ENCODE data around the gene SZT2. TPM values are rescaled to one million over a fixed set of nuclear protein-coding genes. Genes with fewer than 3 reads are reported as not detected.
"Not testable (repeated sequence)": the region's sequence is repeated elsewhere in the genome, so short reads cannot be mapped to it uniquely, and the experiment has no call there.

The SZT2 gene
- total RNA-seq, 1 experiment from 2014 or later, result 10.9 TPM

DNA sequence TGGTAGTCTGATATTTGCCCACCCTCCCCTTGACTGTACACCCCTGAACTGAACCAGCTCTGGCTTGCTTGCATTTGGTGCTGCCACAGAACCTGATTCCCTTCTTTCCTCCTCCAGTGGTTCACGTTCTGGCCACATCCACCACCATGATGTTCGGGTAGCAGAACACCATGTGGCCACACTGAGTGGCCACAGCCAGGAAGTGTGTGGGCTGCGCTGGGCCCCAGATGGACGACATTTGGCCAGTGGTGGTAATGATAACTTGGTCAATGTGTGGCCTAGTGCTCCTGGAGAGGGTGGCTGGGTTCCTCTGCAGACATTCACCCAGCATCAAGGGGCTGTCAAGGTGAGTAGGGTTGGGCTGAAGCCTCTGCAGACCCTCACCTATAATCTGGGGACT is 29.1 kb upstream of the SZT2 start:
- peak; percentile 49 for DNase-seq (ENCODE audit: low read depth)

GRCh38 chr1:43363283-43363934 is 26.3 kb upstream of the SZT2 start:
- DNase-seq (ENCODE audit: low read depth), result peak; percentile 41

- no peak for DNase-seq (ENCODE audit: low read depth)
These were observed 25.7 kb upstream of the SZT2 start for GRCh38 chr1:43363935-43364525.

- DNase-seq (ENCODE audit: low read depth), result no peak
These were observed 24.0 kb upstream of the SZT2 start for GRCh38 chr1:43365678-43366077.

DNA sequence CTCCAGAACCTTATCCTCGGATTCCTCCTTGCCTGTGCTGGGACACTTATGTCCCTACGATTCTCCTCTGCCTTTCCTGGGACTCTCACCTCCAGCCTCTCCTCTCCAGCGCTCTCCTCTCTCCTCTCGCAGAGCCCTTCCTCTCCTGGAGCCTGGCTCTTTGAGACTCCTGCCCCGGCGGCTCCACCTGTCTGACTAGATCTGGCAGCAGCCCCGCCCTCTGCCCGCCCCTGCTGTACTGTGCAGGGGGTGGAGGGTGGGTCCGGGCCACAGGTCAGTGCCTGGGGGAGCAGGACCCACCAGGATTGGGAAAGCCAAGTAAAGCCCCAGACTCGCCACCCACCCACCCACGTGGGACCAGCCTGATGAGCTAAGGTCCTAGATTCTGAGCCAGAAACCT is 23.5 kb upstream of the SZT2 start:
- no peak for DNase-seq (ENCODE audit: low read depth)

GRCh38 chr1:43366601-43367025 is 23.1 kb upstream of the SZT2 start:
- no peak for DNase-seq (ENCODE audit: low read depth)

- DNase-seq (ENCODE audit: low read depth), result no peak
These were observed 22.4 kb upstream of the SZT2 start for GRCh38 chr1:43367026-43367903.

DNA sequence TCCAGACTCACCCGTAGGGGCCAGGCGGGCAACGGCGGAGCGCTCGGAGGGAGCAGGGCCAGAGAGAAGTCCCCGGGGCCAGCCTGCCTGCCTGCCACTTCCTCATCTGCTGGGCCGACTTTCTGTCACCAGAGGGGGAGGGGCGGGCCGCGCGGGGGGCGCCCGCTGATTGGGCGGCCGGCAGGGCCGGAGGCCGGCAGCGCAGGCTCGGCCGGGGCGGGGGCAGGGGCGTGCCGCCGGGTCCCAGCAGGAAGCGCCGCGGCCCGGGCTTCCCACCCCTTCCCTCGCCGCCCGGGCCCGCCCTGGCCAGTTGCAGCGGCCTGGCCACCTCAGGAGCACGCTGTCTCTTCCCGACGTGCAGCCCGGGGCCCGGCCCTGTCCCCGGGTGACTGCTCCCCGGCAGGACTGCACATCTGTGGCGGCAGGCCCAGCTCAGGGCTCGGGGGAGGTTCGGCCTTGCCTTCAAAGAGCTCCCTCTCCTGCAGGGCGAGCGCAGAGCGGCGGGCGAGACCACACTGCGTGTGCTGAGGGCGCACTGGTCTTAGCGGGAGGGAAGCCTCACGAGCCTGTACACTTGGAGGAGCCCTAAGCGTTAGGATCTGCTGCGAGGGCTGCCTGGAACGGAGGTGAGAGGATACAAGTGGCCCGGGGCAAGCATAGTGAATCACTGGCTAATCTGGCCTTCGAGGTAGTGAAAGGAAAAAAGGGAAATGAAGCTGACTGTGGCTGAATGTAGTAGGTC is 21.6 kb upstream of the SZT2 start, which contains the start of gene ELOVL1:
Gene ELOVL1, minus strand, starts transcription at position 108 of the 742 bp plus-strand sequence. CDS start 2,402 bp downstream, outside the sequence.
- peak; percentile 92 for DNase-seq (ENCODE audit: low read depth)

DNA sequence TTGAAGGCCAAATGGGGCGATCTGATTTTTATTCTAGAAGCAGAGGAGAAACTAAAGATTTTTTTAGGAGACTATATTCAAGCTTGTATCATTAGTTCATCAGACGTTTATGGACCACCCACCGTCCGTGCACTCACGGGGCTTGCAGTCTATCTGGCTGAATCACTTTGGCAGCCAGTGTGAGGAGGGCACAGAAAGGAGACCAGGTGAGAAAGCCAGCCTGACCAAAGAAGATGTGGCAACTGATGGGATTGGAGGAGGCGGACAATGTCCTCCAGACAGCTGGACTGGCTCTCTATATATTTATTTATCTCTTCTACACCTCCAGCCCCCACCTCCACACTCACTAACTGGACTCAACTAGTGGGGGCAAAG is 21.1 kb upstream of the SZT2 start:
- DNase-seq (ENCODE audit: low read depth), result no peak

GRCh38 chr1:43369779-43370178 is 19.9 kb upstream of the SZT2 start:
- DNase-seq (ENCODE audit: low read depth), result not testable (repeated sequence)

DNA sequence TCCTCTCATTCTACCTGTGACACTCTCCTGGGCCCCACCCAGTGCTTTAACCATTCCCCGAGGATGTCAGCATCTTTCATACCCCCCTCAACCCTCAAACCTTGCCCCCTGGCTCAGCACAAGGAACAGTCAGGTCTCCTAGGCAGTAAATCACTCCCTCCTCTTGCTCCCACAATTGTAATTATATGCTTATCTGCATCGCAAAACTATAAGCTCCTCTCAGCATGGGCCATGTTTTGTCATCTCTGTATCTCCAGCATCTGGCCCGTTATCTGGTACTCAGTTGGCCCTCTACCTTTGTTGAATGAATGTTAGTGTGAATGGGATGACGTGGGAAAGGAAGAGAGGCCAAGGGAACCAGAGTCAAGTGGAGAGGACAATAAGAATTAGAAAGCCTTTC is 19.1 kb upstream of the SZT2 start:
- no peak for DNase-seq (ENCODE audit: low read depth)

GRCh38 chr1:43372172-43372571 is 17.5 kb upstream of the SZT2 start:
- no peak for DNase-seq (ENCODE audit: low read depth)

DNA sequence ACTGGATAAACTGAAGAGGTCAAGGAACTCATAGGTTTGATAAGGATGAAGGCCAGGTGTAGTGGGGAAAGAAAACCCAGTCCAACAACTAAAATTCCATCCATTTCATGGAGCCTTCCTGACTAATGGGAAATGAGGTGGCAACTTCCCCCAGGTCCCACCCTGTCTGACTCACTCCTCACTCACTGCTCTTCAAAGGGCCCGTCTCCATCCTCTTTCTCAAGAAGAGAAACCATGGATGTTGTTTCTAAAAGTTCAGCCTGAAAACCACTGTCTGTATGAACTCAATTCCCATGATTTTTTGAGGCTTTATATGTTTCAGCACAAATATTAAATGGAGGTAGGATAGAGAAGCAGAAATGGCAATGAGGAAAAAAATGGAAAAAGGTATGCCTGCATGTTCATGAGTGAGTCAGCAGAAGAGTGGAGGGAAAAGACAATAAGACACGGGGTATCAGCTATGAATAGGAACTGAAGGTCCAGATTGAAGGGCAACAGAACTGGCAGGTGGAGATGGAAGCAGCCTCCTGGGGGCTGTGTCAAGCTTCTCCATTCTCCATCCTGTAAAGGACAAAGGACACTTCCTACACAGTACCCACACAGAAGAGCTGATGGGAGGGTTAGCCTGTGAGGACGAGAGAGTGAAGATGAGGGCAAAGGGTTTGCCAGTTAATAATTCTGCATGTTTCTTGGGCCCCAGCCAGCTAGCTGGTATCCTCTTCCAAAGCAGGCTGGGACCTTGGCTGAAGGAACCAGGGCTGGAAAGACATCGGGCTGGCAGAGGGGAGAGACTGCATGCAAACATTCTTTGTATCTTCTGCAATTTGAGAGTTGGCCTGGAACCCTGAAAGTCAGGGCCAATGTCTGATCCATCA is 16.4 kb upstream of the SZT2 start:
- DNase-seq (ENCODE audit: low read depth), result peak; percentile 81

DNA sequence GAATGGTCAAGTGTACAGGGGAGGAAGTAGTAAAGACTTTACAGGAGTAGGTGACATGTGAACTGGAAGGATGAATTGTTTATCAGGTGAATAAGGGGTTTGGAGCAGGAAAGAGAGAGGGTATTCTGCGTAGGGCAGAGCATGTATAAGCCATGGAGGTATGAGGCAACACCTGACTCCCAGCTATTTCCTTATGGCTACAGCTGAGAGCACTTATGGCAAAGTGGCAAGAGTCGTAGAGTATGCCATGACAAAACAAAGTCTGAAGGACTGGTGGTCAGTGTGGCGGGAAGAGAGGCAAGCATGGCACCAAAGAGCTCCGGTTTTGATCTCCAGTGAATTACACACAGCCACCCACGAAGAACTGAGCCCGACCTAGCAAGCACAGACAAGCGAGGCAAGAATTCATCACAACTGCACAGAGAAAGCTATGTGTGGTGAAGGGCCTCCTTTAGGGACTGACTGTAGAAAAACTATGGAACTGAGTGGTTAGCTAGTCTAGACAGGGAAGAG is 12.9 kb upstream of the SZT2 start:
- DNase-seq (ENCODE audit: low read depth), result no peak

DNA sequence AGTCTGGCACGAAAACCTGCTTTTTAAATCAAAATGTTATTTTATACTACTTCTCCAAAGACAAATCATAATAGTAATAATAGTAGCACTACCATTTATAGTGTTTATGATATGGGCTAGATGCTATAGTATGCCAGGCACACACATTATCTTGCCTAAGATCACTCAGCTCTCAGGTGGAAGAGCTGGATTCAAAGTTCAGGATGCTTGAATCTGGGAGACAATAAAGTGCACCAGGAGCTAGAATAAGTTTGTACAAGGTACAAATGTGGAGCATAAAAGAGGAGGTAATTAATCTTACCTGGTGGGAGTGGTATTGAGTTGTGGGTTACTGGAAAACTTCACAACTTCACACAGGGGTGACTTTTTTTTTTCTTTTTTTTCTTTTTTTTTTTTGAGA is 11.9 kb upstream of the SZT2 start:
- no peak for DNase-seq (ENCODE audit: low read depth)

DNA sequence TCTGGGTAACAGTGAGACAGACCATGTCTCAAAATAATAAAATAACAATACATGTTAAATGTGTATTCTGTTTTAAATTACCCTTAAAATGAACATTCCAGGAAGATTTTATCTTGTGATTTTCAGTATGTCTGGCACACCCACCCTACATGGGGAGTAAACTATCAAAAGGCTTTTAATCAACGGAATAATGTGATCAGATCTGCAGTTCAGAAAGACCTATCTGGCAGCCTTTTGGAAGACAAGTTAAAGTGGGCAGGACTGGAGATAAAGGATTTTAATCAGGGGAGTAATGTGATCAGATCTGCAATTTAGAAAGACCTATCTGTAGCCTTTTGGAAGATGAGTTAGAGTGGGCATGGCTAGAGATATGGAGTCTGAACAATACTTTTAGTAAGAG is 10.2 kb upstream of the SZT2 start:
- no peak for DNase-seq (ENCODE audit: low read depth)

DNA sequence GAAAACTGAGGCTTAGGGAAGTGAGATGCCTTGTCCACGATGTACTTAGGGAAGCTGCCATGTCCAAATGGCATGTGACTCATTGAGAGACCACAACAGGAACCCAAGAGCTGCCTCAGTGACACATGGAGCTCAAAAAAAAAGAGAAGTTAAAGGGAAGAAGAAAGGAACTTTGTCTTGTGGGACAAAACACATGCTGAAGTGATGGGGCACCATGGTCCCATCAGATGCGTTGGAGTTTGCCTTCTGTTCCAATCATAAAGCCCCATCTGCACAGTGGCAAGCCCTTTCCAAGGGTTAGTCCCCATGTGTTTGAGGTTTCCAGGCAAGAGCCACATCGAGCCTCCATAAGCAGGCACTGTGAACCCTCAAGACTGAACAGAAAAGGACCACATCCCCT is 8.1 kb upstream of the SZT2 start:
- peak; percentile 53 for DNase-seq (ENCODE audit: low read depth)

- peak; percentile 41 for DNase-seq (ENCODE audit: low read depth)
These were observed 7.5 kb upstream of the SZT2 start for GRCh38 chr1:43382027-43382779.

- DNase-seq (ENCODE audit: low read depth), result peak; percentile 32
These were observed 6.2 kb upstream of the SZT2 start for GRCh38 chr1:43383449-43383848.

DNA sequence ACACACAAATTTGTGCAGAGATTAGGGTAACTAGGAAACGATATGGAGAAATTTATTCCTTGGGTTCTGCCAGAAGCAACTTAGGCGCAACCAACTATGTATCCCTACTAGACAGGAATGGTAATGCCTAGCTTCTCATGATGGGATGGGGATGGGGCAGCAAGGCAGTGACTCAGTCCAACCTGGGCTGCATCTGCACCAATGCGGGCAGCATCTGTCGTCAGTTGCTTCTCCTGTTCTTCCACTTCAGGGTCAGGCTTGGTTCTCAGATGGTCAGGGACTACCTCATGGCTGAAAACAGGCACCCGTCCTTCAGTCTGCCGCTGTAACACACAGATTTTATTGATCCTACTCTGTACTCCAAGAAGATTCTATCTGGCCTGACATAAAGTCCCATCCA is 3.0 kb upstream of the SZT2 start:
- no peak for DNase-seq (ENCODE audit: low read depth)

Measured in RPMI7951 (cell line).